KMS-11 (cell line): ENCODE measurements around the gene MAML2.

Source experiments
- H2AFZ ChIP-seq: fragments of 200-600 bp; sonication (generic); 2 replicates; pipeline ENCODE4 v1.6.1; 2016; ENCODE audit warnings: antibody characterized with exemption, mixed run types, low read depth
- H3K27ac ChIP-seq: fragments of 200-600 bp; sonication (generic); 2 replicates; pipeline ENCODE4 v1.6.1; 2016; ENCODE audit warnings: mild to moderate bottlenecking, mixed run types
- H3K27me3 ChIP-seq: fragments of 200-600 bp; sonication (generic); 2 replicates; pipeline ENCODE4 v1.6.1; 2017; ENCODE audit warnings: mild to moderate bottlenecking, low read depth, mixed run types, moderate library complexity; ENCODE audit not compliant: insufficient read depth
- H3K36me3 ChIP-seq: fragments of 200-600 bp; sonication (generic); 2 replicates; pipeline ENCODE4 v1.6.1; 2017; ENCODE audit warnings: mild to moderate bottlenecking, mixed run types; ENCODE audit not compliant: insufficient read depth
- H3K4me1 ChIP-seq: fragments of 200-600 bp; sonication (generic); 2 replicates; pipeline ENCODE4 v1.6.1; 2016; ENCODE audit warnings: mild to moderate bottlenecking, low read depth, mixed run types; ENCODE audit not compliant: poor library complexity, severe bottlenecking
- H3K4me2 ChIP-seq: fragments of 200-600 bp; sonication (generic); 2 replicates; pipeline ENCODE4 v1.7.0; 2016; ENCODE audit warnings: mild to moderate bottlenecking, mixed run types
- H3K4me3 ChIP-seq: fragments of 200-600 bp; sonication (generic); IDR thresholded peaks from 2 replicates; pipeline ENCODE4 v1.6.1; 2017; ENCODE audit warnings: low read depth, low read length, mixed read lengths; ENCODE audit not compliant: insufficient read depth
- H3K79me2 ChIP-seq: fragments of 200-600 bp; sonication (generic); 2 replicates; pipeline ENCODE4 v1.6.1; 2016; ENCODE audit warnings: low read depth, mixed run types; ENCODE audit not compliant: insufficient read depth
- H3K9ac ChIP-seq: fragments of 200-600 bp; sonication (generic); 2 replicates; pipeline ENCODE4 v1.6.1; 2016; ENCODE audit warnings: mild to moderate bottlenecking, mixed run types
- H4K20me1 ChIP-seq: fragments of 200-600 bp; sonication (generic); 2 replicates; pipeline ENCODE4 v1.6.1; 2016; ENCODE audit warnings: mild to moderate bottlenecking, mixed run types; ENCODE audit not compliant: insufficient read depth
- CTCF ChIP-seq: fragments of 200-600 bp; sonication (generic); conservative IDR thresholded peaks from 2 replicates; pipeline ENCODE4 v1.6.1; 2017; ENCODE audit warnings: low read depth, mild to moderate bottlenecking, antibody characterized with exemption, low read length, moderate library complexity, mixed read lengths

The MAML2 gene

DNA sequence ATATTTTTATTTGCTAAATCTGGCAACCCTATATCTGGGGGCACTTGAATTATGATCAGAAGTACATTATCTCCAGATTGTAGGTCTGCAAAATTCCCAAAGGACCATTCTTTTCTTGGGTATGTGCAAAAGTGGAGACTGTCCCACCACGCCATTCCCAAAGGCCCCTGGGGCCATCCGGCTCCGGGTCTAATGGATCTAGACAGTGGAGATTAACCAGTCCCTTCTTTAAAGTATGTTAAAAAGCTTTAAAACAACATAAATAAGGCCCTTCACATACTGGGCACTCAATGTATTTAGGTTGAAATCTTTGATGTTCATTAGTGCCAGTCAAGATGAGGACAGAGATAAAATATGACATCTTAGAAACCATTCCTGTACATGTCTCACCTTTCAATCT, 124.1 kb downstream of the MAML2 start:
- Histone ChIP-seq H3K36me3 (no peaks in the 10 kb centered on the region), H3K4me2 (no peak overlapping the region), H3K79me2 (no peaks in the 10 kb centered on the region), H3K4me3 (no peak overlapping the region), H3K9ac (no peak overlapping the region), H3K27ac (no peak overlapping the region), H2AFZ (no peak overlapping the region), H4K20me1 (no peaks in the 10 kb centered on the region), H3K27me3 (no peaks in the 10 kb centered on the region), H3K4me1 (peaks cover 17% of the 10 kb centered on the region)
- no peak for TF ChIP-seq CTCF

GRCh38 chr11:96218006-96218405, 125.0 kb downstream of the MAML2 start:
- H3K9ac ChIP-seq = no peak overlapping the region
- H2AFZ ChIP-seq = no peak overlapping the region
- no peaks in the 10 kb centered on the region for H3K27me3 ChIP-seq
- H3K79me2 ChIP-seq = no peaks in the 10 kb centered on the region
- H3K36me3 ChIP-seq = no peaks in the 10 kb centered on the region
- H3K4me1 ChIP-seq = peaks cover 17% of the 10 kb centered on the region
- no peaks in the 10 kb centered on the region for H4K20me1 ChIP-seq
- no peak overlapping the region for H3K4me2 ChIP-seq
- H3K27ac ChIP-seq = no peak overlapping the region
- H3K4me3 ChIP-seq = no peak overlapping the region
- no peak for TF ChIP-seq CTCF

- Histone ChIP-seq H4K20me1 (no peaks in the 10 kb centered on the region), H3K4me1 (peaks cover 17% of the 10 kb centered on the region), H3K4me2 (no peak overlapping the region), H2AFZ (no peak overlapping the region), H3K27me3 (no peaks in the 10 kb centered on the region), H3K27ac (no peak overlapping the region), H3K9ac (no peak overlapping the region), H3K79me2 (no peaks in the 10 kb centered on the region), H3K36me3 (no peaks in the 10 kb centered on the region), H3K4me3 (no peak overlapping the region)
- TF ChIP-seq CTCF = no peak
These were observed 125.8 kb downstream of the MAML2 start for GRCh38 chr11:96217206-96217605.

DNA sequence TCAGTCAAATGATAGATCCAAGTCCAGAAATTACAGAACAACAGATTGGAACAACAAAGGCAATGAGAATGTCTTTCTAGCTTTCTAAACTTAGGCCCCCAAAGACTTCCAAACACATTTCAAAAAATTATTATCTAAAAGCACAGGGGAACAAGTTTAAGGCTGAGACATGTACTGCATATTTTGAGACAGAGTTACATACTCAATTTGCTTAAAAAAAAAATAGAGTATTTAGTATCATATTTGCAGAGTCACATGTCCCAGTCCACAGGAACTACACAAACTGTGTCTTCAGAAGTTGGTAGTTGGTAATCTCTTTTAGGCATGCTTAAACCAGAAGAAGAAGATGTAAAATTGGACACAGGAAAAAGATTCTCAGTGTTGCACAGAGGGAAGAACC, 127.2 kb downstream of the MAML2 start:
- Histone ChIP-seq H3K27ac (peak overlapping the region; percentile 49; the same call in 1 of the 2 replicates), H3K9ac (no peak overlapping the region; the same call in 1 of the 2 replicates), H3K4me1 (peaks cover 17% of the 10 kb centered on the region), H2AFZ (no peak overlapping the region), H3K36me3 (no peaks in the 10 kb centered on the region), H3K4me3 (no peak overlapping the region), H3K79me2 (no peaks in the 10 kb centered on the region), H3K4me2 (peak overlapping the region; percentile 36), H4K20me1 (no peaks in the 10 kb centered on the region), H3K27me3 (no peaks in the 10 kb centered on the region)
- no peak for TF ChIP-seq CTCF
